ENCODE results near the gene SOHLH1. TPM values are rescaled to one million over a fixed set of nuclear protein-coding genes. Genes with fewer than 3 reads are reported as not detected.

Gene SOHLH1, protein sequence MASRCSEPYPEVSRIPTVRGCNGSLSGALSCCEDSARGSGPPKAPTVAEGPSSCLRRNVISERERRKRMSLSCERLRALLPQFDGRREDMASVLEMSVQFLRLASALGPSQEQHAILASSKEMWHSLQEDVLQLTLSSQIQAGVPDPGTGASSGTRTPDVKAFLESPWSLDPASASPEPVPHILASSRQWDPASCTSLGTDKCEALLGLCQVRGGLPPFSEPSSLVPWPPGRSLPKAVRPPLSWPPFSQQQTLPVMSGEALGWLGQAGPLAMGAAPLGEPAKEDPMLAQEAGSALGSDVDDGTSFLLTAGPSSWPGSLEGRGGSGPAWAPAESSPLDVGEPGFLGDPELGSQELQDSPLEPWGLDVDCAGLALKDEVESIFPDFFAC
- total RNA-seq, result not detected in 2 replicates

DNA sequence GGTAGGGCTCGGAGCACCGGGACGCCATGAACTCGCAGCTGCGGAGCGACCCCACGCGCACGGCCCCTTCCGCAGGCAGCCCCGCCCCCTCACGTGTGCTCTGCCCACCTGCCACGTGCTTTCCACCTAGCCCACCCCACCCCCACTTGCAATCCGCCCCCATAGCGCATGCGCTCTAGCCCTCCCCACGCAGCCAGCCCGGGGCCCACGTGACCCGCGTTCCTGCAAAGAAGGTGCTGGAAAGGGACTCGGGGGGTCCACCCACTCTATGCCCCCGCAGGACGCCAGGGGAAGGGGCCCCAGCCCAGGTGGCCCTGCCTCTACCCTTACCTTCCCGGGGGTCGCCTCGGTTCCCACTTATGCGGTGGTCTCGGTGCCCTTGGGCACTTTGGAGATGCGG is at the start of gene SOHLH1:
Gene SOHLH1, minus strand, starts transcription at position 42 of the 400 bp plus-strand sequence. Its CDS starts 14 bp downstream, at position 28.
- intact Hi-C loops (cut with micrococcal nuclease), result no loop called here

DNA sequence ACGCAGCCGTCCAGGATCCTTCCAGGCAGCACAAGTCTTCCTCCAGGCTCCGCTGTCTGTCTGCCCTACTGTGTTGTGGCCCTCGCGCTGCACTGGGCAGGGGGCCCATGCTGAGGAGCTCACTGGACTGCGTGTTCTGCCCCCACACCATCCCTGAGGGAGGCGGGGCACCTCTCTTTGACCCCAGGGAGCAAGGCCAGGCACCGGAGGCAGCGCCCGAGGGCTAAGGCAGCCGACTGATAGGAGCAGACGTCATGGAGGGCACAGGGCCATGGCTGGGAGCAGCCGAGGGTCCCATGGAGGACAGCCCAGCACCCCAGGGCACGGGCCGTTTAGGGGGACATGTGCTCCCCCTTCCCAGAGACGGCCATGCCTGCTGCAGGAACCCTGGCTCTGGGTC is 49.4 kb upstream of the SOHLH1 start:
- intact Hi-C loops (cut with micrococcal nuclease), result no loop called here

DNA sequence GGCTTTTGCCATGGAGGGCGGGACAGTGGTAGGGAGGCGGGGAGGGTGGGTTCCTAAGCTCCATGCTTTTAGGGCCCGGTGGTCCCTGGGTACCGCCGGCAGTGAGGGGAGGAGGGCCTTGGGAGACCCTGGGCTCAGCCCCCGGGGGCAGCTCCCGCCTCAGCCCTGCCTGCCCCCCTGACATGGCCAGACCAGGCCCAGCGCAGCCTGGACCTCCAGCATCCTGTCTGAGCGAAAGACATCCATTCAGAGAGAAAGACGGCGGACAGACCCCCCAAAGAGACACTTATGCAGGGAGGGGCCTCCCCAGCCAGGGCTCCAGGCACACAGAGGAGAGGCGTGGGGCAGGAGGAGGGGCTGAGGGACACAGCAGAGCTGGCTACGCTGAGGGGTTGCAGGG is 48.0 kb upstream of the SOHLH1 start:
- intact Hi-C loops (cut with micrococcal nuclease), result no loop called here

DNA sequence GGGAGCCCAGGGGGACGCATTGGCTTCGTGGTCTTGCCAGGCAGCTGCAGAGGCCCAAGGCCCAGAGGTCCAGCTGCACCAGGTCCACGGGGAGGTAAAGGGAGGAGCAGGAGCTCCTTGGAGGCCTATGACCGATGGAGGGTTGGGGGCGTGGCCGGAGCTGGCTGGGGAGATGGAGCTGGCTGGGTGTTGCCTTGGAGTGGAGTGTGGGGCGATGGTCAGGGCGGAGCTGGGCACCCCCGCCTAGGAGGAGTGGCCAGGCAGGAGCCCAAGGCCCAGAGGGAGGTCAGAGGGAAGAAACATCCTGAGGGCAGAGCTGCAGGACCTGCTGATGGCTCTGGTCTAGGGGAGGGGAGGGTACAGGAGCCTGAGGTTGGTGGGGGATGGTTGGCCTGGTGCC is 47.3 kb upstream of the SOHLH1 start:
- intact Hi-C loops (cut with micrococcal nuclease), result no loop called here

DNA sequence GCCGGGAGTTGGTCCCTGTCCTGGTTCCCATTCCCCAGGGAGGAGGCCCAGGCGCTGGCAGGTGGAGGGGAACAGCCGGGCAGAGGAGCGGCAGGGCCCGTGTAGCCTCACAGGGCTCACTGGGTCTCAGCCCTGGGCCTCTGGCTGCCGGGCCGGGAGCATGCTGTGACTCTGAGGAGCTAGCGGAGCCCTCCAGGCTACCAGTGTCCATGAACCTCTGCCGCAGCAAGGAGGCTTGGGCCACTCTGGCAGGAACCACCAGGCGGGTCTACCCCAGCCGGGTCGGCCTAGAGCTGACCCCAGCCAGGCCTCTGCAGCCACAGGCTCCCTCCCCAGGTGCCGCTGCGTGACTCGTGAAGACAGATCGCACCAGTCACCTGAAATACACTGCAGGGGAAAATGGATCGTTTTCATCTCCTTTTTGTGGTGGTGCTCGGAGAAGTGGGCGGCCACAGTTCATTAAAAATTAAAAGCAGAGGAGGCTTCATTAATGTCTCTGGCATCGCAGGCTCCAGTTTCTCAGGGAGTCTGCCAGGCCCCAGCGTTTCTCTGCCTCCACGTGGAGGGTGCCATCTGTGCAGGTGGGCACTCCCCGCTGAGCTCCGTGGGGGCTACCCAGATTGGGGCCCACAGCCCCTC is 46.5 kb upstream of the SOHLH1 start:
- intact Hi-C loops (cut with micrococcal nuclease), result no loop called here

DNA sequence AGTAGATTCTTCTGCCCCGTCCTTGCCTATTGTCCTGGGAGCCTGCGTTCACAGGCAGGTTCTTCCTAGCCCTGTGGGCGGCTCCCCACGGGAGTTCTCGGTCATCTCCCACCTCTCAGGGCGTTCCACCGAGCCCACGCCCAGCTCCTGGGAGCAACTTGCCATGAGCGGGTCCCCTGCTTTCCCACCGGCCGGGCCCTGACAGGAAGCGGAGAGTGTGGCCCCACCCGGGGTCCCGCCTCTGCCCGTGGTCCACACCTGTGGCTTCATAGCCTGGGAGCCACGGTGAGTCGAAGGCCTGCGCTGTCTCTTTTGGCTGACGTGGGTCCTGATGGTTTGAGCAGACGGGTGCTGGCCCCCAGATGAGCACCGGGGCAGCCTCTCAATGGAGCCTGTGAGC is 45.9 kb upstream of the SOHLH1 start:
- intact Hi-C loops (cut with micrococcal nuclease), result no loop called here

DNA sequence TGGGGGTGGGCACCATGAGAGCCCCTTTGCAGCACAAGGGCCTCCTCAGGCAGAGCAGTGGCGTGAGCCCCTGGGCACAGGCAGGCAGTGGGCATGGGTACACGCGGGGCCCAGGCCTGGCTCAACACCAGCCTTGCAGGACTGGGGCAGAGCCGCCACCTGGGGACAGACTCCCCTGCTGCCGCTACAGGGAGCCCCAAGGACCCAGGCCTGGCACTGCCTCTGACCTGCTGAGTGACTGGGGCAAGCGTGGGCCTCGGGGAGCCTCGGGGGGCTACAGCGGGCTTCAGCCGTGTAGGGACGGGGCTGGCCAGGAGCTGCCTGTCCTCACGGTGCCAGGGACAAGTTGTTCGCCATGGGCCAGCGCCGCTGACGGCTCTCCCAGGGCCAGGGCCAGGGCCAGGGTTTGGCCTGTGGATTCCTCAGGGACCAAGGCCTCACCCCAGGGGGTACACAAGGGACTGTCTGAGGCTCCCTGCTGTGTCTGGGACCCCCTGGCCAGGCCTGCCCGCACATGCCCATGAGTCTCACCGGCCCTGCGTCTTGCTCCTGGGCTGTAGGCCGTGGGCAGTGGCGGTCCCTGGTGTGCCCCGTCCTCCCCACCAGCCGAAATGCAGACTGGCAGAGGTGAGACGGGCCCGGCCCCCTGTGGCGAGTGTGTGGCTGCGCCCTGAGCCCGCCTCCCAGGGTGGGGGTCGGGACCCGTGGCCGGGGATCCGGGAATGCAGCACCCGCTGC is 45.2 kb upstream of the SOHLH1 start:
- intact Hi-C loops (cut with micrococcal nuclease), result no loop called here

DNA sequence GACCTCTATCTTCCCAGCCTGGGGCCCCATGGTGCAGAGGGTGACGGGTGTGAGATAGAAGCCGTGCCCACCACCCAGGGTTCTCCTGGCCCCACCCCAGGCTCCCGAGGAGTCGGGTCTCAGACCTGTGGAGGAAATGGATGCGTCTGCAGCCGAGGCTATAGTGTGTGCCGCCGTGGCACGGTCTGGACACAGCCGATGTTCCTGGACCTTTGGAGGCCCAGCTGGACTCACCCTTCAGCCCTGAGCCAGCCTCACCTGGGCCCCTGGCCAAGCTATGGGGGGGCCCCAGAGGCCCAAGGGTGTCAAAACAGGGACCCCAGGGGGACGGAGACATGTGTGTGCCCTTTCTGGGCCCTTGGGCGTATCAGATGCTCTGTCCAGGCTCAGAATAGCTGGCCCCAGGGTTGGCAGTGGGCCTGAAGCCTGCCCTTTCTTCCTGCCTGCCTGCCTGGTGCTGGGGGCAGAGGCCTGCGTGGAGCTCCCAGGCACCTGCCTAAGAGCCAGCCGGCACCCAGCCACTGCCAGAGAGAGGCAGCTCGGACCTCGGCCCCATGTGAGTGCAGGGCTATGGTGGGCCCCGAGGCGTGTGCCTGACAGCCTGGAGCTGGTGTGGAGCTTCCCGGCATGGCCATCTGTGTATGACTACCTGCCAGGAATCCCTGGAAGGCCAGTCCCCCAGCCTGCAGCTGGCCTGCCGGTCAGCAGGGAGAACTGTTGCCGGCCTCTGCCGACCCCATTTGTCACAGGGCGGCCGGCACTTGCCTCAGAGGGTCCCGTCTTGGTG is 44.5 kb upstream of the SOHLH1 start:
- intact Hi-C loops (cut with micrococcal nuclease), result no loop called here

DNA sequence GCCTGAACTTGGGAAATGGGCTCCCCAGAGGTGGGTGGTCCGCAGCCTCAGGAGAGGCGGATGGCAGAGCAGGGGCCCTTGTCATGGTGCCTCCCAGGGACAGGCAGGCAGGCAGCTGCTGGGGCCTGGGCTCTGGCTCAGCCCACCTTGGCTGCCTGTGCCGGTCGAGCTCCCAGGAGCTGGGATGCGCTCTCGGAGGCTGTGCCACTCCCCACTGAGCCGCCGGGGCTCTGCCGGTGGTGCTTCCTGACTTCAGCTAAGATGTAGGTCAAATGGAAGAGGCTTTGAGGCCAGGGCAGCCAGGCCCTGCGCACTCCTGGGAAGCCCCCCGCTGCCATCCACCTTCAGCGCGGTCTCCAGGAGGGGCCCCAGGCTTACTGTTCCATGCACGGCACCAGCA is 43.7 kb upstream of the SOHLH1 start:
- intact Hi-C loops (cut with micrococcal nuclease), result no loop called here

DNA sequence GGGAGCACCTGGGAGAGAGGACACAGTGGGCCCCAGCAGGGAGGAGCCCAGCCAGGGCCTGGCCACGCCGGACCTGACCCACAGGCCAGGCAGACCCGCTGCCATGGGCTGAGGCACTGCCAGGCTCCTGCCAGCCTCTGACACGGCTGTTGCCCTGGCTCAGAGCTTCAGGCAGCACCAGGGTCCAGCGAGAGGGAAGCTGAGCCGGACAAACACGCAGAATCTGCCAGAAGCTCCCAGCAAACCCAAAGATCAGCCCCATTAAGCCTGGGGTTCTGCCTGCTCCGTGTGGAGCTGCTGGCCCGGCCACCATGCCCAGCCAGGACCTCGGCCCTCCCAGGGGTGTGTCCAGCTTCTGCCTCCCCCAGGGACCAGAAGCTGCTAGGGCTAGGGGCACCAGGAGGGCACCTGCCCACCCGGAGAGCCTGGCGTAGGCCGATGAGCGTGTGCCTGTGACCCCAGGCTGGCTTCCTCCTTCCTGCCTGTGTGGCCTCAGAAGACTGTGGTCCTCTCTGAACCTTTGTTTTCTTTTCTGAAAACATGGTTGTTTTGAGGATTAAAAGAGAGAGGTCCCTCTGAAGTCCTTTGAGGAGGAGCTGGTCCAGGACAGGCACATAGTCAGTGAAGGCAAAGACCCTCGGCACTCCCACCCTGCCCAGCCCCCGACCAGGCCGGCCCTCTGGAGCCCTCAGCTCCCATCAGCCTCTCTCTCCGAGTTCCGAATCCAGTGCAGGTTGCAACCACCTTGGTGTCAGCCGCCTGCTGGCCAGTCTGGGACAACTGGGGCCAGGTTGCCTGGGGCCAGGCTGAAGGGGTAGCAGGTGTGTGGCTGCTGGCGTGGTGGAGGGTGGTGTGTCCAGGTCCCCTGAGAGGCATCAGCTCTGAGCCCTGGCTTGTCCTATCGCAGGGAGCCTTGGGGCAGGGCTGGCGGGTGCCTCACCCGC is 42.3 kb upstream of the SOHLH1 start:
- intact Hi-C loops (cut with micrococcal nuclease), result no loop called here

DNA sequence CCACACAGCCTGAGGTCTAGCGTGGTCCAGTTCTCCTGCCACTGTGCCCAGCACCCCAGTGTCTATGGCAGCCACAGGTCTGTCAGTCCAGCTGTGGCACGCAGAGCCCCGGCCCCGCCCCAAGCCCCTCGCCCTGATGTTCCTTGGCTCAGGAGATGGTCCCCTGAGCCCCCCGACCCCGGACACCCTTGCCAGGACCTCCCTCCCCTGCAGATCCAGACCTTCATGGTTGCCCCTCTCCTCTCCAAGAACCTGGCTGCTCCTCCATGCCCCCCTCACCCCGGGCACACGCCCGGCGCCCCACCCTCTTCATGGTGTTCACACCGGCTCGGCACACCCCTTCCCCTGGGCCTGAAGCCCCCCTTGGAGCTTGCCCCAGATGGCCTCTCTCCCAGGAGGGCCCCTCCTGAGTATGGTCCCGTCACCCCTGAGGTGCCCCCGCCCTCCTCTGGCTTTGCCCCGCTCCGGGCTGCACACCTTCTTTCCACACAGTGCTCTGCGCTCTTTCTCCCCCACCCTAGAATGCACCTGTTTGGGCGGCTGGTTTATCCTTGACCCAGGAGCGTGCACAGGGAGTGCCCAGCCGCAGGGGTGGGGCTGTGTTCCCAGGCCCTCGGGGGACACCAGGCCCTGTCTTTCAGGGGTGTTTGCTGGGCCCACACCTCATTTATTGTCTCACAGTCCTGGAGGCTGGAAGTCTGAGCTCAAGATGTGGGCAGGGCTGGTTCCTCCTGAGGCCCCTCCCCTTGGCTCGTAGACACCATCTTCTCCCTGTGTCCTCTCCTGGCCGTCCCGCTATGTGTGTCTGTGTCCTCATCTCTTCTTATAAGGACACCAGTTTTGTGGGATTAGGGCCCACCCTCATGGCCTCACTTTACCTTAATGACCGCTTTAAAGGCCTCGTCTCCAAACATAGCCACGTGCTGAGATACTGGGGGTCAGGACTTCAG is 40.3 kb upstream of the SOHLH1 start:
- intact Hi-C loops (cut with micrococcal nuclease), result no loop called here

DNA sequence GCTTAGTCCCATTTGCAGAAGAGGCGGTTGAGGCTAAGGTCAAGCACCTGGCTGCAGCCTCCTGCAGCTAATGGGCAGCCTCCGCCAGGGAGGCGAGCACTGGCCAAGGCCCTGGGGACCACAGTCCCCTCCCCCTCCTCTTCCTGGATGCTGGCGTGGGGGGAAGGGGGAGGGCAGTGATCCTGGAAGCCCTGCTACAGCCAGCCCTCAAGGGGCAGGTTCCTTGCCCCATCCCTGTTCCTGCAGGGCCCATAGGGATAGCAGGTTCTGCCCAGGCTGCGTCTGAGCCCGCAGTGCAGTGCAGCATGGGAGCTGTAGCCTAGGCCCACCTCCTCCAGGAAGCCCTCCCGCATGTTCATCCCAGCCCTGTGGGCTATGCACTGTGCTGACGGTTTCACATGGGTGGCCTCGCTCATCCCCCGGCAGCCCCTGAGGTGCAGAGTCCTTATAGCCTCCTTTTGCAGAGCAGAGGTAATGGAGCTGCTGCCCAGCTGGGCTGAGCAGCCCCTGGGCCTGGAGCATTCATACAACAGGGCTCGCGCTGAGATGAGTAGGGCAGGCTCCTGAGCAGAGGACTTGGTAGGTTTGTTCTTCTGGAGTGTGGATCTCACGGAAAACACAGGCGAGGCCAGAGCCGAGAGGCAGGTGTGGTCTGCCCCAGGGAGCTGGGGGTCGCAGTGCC is 38.7 kb upstream of the SOHLH1 start:
- intact Hi-C loops (cut with micrococcal nuclease), result no loop called here

DNA sequence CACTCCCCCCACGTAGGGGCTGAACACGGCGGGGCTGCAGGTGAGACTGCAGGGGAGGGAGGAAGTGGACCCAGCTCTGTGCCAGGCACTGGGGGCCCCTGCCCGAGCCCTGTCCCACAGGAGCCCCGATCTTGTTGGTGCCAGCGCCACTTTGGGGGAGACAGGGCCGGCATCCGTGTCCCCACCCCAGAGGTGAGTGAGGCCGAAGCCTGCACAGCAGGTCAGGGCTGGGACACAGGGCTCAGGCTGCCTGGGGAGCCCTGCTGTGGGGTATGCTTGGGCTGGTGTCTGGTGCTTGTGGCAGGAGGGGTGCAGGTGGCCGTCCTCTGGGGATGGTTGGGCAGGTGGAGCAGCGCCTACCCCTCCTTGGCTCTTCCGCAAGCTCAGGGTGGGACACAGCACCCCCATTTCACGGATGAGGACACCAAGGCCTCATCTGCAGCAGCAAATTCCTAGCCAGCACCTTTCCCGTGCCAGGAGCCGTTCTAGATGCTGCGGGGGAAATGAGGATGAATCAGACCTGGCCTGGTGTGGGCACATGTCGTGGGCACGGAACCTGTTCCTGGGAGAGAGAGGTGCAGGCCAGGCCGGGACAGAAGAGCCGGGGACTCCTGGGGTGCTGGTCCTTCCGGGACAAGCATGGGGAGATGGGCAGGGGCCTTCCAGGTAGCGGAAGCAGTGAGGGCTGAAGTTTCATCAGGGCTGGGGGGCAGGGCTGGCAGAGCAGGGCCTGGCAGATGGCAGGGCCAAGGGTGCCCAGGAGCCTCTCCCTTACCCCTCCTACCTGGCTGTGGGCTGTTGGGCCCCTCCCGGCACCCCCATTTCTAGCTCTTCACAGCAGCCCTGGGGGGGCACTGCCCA is 37.9 kb upstream of the SOHLH1 start:
- intact Hi-C loops (cut with micrococcal nuclease), result no loop called here

DNA sequence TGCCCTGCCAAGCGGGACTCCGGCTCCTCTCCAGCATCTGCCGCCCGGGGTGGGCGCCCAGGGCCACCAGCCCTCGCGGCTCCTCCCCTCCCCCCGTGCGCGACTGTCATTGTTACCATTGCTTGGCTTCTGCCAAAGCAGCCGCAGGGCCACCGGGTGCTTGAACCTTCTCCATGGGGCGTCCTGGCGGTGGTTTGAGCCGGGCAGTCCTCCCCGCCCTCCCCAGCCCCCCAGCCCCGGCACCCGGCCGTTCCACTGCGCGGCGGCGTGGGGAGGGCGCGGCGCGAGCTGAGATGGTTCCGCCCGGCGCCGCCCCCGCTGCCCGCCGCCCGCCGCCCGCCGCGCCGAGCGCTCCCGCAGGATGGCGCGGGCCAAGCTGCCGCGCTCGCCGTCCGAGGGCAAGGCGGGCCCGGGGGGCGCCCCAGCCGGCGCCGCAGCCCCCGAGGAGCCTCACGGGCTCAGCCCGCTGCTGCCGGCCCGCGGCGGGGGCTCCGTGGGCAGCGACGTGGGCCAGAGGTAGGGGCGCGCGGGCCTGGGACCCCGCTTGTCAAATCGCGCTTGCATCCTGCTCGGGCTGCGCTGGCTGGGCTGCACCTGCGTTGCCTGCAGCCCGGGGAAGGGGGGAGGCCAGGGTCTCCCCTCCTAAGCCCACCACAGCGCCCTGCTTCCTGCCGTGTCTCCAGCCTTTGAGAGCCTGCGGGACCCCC is 37.1 kb upstream of the SOHLH1 start:
- intact Hi-C loops (cut with micrococcal nuclease), result no loop called here

DNA sequence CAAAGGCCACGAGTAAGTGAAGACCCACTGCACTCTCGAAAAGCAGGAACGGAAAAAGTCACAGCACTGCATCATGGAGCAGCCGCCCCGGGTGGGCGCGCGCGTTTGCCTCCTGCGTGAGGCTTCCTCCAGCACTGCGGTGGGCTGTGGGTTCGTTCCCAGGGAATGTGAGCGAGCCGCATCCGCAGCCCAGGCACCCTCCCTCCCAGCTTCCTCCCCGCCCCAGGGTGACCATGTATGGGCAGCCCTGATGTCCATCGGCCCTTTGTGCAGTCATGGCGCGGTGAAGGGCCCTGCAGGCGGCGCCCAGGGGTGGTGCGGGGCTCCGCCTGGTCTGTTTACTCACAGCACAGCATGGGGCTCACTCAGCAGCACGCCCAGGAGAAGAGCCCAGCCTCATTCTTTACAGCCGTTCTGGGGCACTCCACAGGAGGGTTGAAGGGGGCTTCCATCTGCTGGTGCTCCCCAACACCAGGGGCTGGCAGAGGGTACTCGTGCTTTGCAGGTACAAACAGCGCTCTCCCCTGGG is 35.4 kb upstream of the SOHLH1 start:
- intact Hi-C loops (cut with micrococcal nuclease), result no loop called here

DNA sequence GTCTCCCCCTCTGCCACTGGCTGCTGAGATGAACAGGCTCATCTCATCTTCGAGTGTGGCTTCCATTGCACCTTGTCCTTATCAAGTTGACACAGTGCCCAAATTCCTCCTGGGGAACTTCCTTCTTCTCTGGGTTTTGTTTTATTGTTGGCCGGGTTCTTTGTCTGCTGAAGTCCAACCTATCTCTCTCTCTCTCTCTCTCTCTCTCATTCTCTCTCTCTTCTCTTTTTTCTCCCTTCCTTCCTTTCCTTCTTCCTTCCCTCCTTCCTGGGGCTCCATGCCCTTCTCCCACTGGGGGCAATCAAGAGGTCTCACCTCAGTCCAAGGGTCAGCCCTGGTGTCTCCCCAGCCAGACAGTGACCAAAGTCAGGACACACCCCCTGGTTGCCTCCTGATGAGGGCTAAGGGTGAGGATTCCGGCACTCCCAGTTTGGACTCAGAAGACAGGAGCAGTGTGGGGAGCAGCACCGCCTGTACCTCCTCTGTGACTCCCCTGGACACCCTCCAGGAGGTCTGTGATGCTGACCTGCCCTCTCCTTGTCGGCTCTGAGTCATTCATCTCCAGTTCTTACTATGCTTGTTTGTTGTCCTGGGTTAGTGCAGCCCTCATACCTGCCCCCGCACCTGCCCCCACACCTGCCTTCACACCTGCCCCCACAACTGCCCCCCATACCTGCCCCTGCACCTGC is 33.4 kb upstream of the SOHLH1 start:
- intact Hi-C loops (cut with micrococcal nuclease), result no loop called here

All from T-helper 1 cell treated with Interleukin-12 subunit alpha and Interleukin-12 subunit beta and Interleukin-4 antibody, amounts not matched to agents 30 ng/mL and 1 ng/mL, for 36 hours (primary cell).